SK-N-SH treated with all-trans-retinoic acid at 6 μM for 48 hours (cell line): ENCODE measurements around the gene ABCC6.
"Not testable (repeated sequence)": the region's sequence is repeated elsewhere in the genome, so short reads cannot be mapped to it uniquely, and the experiment has no call there.

Source experiments
- ARNTL ChIP-seq: fragments of 450-650 bp; formaldehyde crosslinking; IDR thresholded peaks from 2 replicates; pipeline ENCODE4 v1.5.0; 2020; ENCODE audit warnings: low read depth, mild to moderate bottlenecking, moderate library complexity, borderline replicate concordance
- BACH2 ChIP-seq: fragments of 250-450 bp; sonication (Bioruptor Pico); IDR thresholded peaks from 2 replicates; pipeline ENCODE4 v1.9.0; 2021; ENCODE audit warnings: mild to moderate bottlenecking, borderline replicate concordance
- ZNF565 ChIP-seq: fragments of 450-650 bp; formaldehyde crosslinking; conservative IDR thresholded peaks from 2 replicates; pipeline ENCODE4 v1.5.0; 2020; ENCODE audit warnings: low read depth, mild to moderate bottlenecking, moderate library complexity
- ZNF70 ChIP-seq: fragments of 450-650 bp; formaldehyde crosslinking; IDR thresholded peaks from 2 replicates; pipeline ENCODE4 v1.5.0; 2020; ENCODE audit warnings: mild to moderate bottlenecking, moderate library complexity
- TF ChIP-seq, protein P1 (sequence below): fragments of 250-450 bp; sonication (Bioruptor Pico); IDR thresholded peaks from 2 replicates; pipeline ENCODE4 v1.8.0; 2020; ENCODE audit warnings: mild to moderate bottlenecking, moderate library complexity, borderline replicate concordance

DNA sequence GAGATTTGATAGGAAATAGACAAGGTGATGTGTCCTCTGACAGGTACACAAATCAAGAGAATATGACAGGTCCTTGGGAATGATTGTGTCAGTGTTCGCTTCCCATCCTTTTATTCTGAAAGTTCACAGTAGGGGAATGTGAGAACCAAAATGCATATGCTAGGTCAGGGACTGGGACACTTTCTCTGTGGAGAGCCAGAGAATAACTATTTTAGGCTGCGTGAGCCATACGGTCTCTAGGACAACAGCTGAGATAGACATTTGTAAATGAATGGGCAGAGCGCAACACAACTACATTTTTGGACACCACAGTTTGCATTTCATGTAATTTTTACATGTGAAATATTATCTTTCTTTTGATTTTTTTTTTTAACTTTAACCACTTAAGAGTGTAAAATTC is 36.7 kb upstream of the ABCC6 start:
- not testable (repeated sequence) for TF ChIP-seq ZNF565; ZNF70 (CRISPR knock-in tag); ARNTL (CRISPR knock-in tag); BACH2 (CRISPR knock-in tag)
- TF ChIP-seq, protein P1, sequence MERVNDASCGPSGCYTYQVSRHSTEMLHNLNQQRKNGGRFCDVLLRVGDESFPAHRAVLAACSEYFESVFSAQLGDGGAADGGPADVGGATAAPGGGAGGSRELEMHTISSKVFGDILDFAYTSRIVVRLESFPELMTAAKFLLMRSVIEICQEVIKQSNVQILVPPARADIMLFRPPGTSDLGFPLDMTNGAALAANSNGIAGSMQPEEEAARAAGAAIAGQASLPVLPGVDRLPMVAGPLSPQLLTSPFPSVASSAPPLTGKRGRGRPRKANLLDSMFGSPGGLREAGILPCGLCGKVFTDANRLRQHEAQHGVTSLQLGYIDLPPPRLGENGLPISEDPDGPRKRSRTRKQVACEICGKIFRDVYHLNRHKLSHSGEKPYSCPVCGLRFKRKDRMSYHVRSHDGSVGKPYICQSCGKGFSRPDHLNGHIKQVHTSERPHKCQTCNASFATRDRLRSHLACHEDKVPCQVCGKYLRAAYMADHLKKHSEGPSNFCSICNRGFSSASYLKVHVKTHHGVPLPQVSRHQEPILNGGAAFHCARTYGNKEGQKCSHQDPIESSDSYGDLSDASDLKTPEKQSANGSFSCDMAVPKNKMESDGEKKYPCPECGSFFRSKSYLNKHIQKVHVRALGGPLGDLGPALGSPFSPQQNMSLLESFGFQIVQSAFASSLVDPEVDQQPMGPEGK (CRISPR knock-in tag), result not testable (repeated sequence)
